H1 (cell line): ENCODE measurements around the gene NKD2. TPM values are rescaled to one million over a fixed set of nuclear protein-coding genes. Genes with fewer than 3 reads are reported as not detected.

Experiments used
- BCL11A ChIP-seq, 2 experiments: IDR thresholded peaks; one replicate each; pipeline ENCODE4 v1.6.1; 2011; ENCODE audit warnings: low read depth in 2 of 2, low read length in 2 of 2, mild to moderate bottlenecking in 2 of 2
- BRCA1 ChIP-seq: IDR thresholded peaks from 2 replicates; pipeline ENCODE4 v1.6.1; 2012; ENCODE audit warnings: low read depth, low read length, improper control_type of control experiment
- EGR1 ChIP-seq: IDR thresholded peaks from 2 replicates; pipeline ENCODE4 v1.6.1; 2011; ENCODE audit warnings: low read depth, low read length, borderline replicate concordance
- EP300 ChIP-seq, 2 experiments: IDR thresholded peaks; 1 replicate in 1 of 2; 2 replicates in 1 of 2; pipeline ENCODE4 v1.6.1; 2011 to 2012; ENCODE audit warnings: low read depth in 2 of 2, low read length in 2 of 2, mild to moderate bottlenecking in 2 of 2, borderline replicate concordance in 1 of 2, inconsistent platforms in 1 of 2, moderate library complexity in 1 of 2
- GTF2F1 ChIP-seq: IDR thresholded peaks from 2 replicates; pipeline ENCODE4 v1.6.1; 2012; ENCODE audit warnings: low read depth, low read length, improper control_type of control experiment, borderline replicate concordance
- KDM1A ChIP-seq: fragments of 200-600, 300-600 bp; sonication (generic); IDR thresholded peaks from 2 replicates; pipeline ENCODE4 v1.7.1; 2016; ENCODE audit warnings: mild to moderate bottlenecking, low read length, borderline replicate concordance
- KDM5A ChIP-seq: fragments of 200-600 bp; IDR thresholded peaks from 2 replicates; pipeline ENCODE4 v1.7.1; 2012; ENCODE audit warnings: mild to moderate bottlenecking, low read length, inconsistent platforms, mixed read lengths
- TAF1 ChIP-seq: IDR thresholded peaks from 2 replicates; pipeline ENCODE4 v1.6.1; 2011; ENCODE audit warnings: mild to moderate bottlenecking, low read depth, low read length
- TEAD4 ChIP-seq: IDR thresholded peaks from 2 replicates; pipeline ENCODE4 v1.6.1; 2012; ENCODE audit warnings: low read depth, low read length, inconsistent platforms, mixed read lengths
- polyA plus RNA-seq, 7 experiments: library from polyadenylated mRNA; depleted of rRNA in 3 of 7; stranded (reverse) in 5 of 7; unstranded in 2 of 7; fragments of >200 nt in 5 of 7; fragments of 200-250 nt in 2 of 7; gene quantifications; 1 replicate in 5 of 7; 2 replicates in 1 of 7; 4 replicates in 1 of 7; pipeline versions ENCODE4 v1.2.1 to v1.2.3, GENCODE V29; 2011 to 2013; ENCODE audit warnings: missing spikeins in 2 of 7, mixed read lengths in 2 of 7
- total RNA-seq: library from RNA; stranded (reverse); fragmentation: NEBNext Ultra II Directional; extraction: Animal tissue kit (Norgen Biotek cat#: 25700); gene quantifications from 2 replicates; pipeline ENCODE4 v1.2.1, GENCODE V29; 2021

Gene NKD2
- total and polyA plus RNA-seq, 2 of the 8 experiments (the other 6 are each of a cell fraction or from before 2014, with no cell fraction given), result 5.5 to 7.9 TPM

- no peak for TF ChIP-seq KDM1A
- TF ChIP-seq EP300 (IDR thresholded peaks at IDR 0.05; ENCODE audit: borderline replicate concordance in 1 of 2, low read depth in 2 of 2, low read length in 2 of 2), result no peak
- TF ChIP-seq BCL11A (IDR thresholded peaks at IDR 0.05; ENCODE audit: low read depth in 2 of 2, low read length in 2 of 2), result no peak
- TF ChIP-seq TAF1, result no peak
- TF ChIP-seq EGR1, result no peak
- TF ChIP-seq GTF2F1, result no peak
- no peak for TF ChIP-seq KDM5A
- TF ChIP-seq BRCA1, result no peak
- TF ChIP-seq TEAD4, result no peak
- TF ChIP-seq, all 59 proteins: peak for 0
Measured at GRCh38 chr5:1050423-1051365, 42.1 kb downstream of the NKD2 start (continued).
